MCF 10A (cell line): ENCODE results near the gene NIF3L1. TPM values are rescaled to one million over a fixed set of nuclear protein-coding genes. Genes with fewer than 3 reads are reported as not detected.

ENCODE experiments used
- BruUV-seq: library from RNA; stranded (reverse); fragments of 400-500 nt; replicated peaks from 2 replicates; lab custom pipeline; 2021; lab: Mats Ljungman, UMichigan
- CTCF ChIA-PET: fragments of 300-600 bp; sonication (Branson Sonifier 250); formaldehyde crosslinking; extraction: SDS; loops from one replicate; lab custom pipeline; 2021; ENCODE audit warnings: antibody characterized with exemption, inconsistent platforms; lab: Yijun Ruan, JAX
- POLR2A ChIA-PET: fragments of 300-600, 350-650 bp; sonication (Branson Sonifier 250); formaldehyde crosslinking; extraction: SDS; loops from one replicate; lab custom pipeline; 2020; ENCODE audit warnings: antibody characterized with exemption, inconsistent platforms; lab: Yijun Ruan, JAX
- DNase-seq: peaks from one replicate; pipeline ENCODE4 v3.0.0-alpha.2; 2018; ENCODE audit not compliant: unreplicated experiment
- H3K27ac Mint-ChIP-seq: one replicate; pipeline ENCODE4 v1.8.0; 2022; ENCODE audit warnings: mild to moderate bottlenecking, low read depth, mixed read lengths; ENCODE audit not compliant: unreplicated experiment
- H3K27me3 Mint-ChIP-seq: one replicate; pipeline ENCODE4 v1.8.0; 2022; ENCODE audit warnings: mixed read lengths; ENCODE audit not compliant: insufficient read depth, unreplicated experiment
- H3K36me3 Mint-ChIP-seq: one replicate; pipeline ENCODE4 v1.8.0; 2022; ENCODE audit warnings: mild to moderate bottlenecking, moderate library complexity, mixed read lengths; ENCODE audit not compliant: insufficient read depth, unreplicated experiment
- H3K4me1 Mint-ChIP-seq: one replicate; pipeline ENCODE4 v1.8.0; 2022; ENCODE audit warnings: mixed read lengths; ENCODE audit not compliant: insufficient read depth, unreplicated experiment
- H3K4me3 Mint-ChIP-seq: one replicate; pipeline ENCODE4 v1.8.0; 2022; ENCODE audit warnings: mild to moderate bottlenecking, moderate library complexity, mixed read lengths; ENCODE audit not compliant: unreplicated experiment
- H3K9me3 Mint-ChIP-seq: one replicate; pipeline ENCODE4 v1.8.0; 2022; ENCODE audit warnings: mixed read lengths; ENCODE audit not compliant: unreplicated experiment
- intact Hi-C: fragments of 100-400 bp; cut with micrococcal nuclease; formaldehyde crosslinking; loops from 2 replicates; pipeline ENCODE4 v1.14.1; 2022
- total RNA-seq: library from RNA; stranded (reverse); gene quantifications from 2 replicates; pipeline ENCODE4 v1.2.3, GENCODE V29; 2022
- TF ChIP-seq, protein P1 (sequence below): fragments of 200-600 bp; IDR thresholded peaks from one replicate; pipeline ENCODE4 v1.8.0; 2022; ENCODE audit warnings: antibody characterized with exemption, mild to moderate bottlenecking; ENCODE audit not compliant: unreplicated experiment

The NIF3L1 gene
- total RNA-seq, 1 experiment from 2014 or later = 19.3 TPM

DNA sequence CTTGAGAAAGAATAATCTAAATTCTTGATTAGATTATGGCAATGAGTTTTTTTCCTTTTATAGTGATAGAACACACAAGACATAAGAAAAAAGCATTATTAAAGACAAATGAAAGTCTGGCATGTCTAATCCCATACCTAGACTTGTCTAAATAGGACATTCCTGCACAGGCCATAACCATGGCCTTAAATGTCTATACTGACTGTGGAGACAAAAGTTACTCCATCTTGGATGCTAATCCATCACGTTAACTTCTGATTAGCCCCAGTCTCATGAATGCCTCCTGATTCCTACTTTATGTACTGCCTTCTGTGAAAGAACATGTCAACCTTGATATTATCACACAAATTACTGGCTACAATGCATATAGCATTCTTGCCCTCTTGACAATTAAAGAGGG, 50.7 kb downstream of the NIF3L1 start:
- H3K9me3 Mint-ChIP-seq = no peaks in the 10 kb centered on the region
- H3K36me3 Mint-ChIP-seq = peaks cover 89% of the 10 kb centered on the region
- H3K27ac Mint-ChIP-seq = no peak overlapping the region
- TF ChIP-seq, protein P1, sequence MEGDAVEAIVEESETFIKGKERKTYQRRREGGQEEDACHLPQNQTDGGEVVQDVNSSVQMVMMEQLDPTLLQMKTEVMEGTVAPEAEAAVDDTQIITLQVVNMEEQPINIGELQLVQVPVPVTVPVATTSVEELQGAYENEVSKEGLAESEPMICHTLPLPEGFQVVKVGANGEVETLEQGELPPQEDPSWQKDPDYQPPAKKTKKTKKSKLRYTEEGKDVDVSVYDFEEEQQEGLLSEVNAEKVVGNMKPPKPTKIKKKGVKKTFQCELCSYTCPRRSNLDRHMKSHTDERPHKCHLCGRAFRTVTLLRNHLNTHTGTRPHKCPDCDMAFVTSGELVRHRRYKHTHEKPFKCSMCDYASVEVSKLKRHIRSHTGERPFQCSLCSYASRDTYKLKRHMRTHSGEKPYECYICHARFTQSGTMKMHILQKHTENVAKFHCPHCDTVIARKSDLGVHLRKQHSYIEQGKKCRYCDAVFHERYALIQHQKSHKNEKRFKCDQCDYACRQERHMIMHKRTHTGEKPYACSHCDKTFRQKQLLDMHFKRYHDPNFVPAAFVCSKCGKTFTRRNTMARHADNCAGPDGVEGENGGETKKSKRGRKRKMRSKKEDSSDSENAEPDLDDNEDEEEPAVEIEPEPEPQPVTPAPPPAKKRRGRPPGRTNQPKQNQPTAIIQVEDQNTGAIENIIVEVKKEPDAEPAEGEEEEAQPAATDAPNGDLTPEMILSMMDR = no peak
- DNase-seq = no peak
- no peaks in the 10 kb centered on the region for H3K27me3 Mint-ChIP-seq
- ChIA-PET CTCF (interaction anchor here (1.7 kb wide), 1 partner anchor 129 kb away, joined by 8 read pairs; no protein-coding TSS in a partner anchor), POLR2A (interaction anchor here (1.0 kb wide), 1 partner anchor 18 kb away, joined by 4 read pairs; no protein-coding TSS in a partner anchor)
- intact Hi-C loops = no loop called here
- peaks cover 5% of the 10 kb centered on the region for H3K4me1 Mint-ChIP-seq
- no peak overlapping the region for H3K4me3 Mint-ChIP-seq
- no TSS peak for BruUV-seq

DNA sequence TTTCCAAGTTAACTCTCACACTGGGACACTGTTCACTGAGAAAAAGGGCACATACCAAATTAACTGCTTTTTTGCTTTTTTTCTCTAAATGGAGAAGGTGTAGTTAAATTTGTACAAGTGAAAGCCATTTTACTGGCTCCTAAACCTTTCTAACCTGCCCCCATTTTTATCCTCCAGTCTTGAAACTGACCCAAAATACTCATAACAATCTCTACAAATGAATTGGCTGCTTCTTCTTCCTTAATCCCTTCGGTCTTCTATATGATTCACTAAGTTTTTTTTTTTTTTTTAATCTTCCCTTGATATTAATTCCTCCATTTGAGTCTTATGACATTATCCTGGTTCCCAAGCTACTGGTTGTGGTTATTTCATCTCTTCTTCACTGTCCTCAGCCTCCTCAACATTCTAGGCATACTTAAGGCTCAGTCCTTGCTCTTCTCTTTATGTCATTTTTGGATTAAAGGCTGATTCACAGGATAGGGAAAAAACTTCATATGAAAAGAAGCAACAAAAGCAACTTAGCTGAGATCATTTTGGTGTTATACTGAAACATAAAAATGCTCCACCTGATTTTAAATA, 54.4 kb downstream of the NIF3L1 start:
- H3K9me3 Mint-ChIP-seq = no peaks in the 10 kb centered on the region
- ChIA-PET POLR2A (interaction anchor here (0.6 to 2.8 kb wide), 6 partner anchors 9 to 126 kb away, joined by 3 to 21 read pairs (median 4); partner anchors contain the start of genes NIF3L1, ORC2 and PPIL3), CTCF (interaction anchor here (1.1 to 2.9 kb wide), 2 partner anchors 10 to 125 kb away, joined by 3 to 17 read pairs; no protein-coding TSS in a partner anchor)
- H3K4me3 Mint-ChIP-seq = no peak overlapping the region
- no peaks in the 10 kb centered on the region for H3K27me3 Mint-ChIP-seq
- peaks cover 16% of the 10 kb centered on the region for H3K4me1 Mint-ChIP-seq
- BruUV-seq = no TSS peak
- intact Hi-C loops = no loop called here
- H3K27ac Mint-ChIP-seq = peak overlapping the region; percentile 87
- TF ChIP-seq, protein P1 = no peak
- DNase-seq = no peak
- peaks cover 78% of the 10 kb centered on the region for H3K36me3 Mint-ChIP-seq

DNA sequence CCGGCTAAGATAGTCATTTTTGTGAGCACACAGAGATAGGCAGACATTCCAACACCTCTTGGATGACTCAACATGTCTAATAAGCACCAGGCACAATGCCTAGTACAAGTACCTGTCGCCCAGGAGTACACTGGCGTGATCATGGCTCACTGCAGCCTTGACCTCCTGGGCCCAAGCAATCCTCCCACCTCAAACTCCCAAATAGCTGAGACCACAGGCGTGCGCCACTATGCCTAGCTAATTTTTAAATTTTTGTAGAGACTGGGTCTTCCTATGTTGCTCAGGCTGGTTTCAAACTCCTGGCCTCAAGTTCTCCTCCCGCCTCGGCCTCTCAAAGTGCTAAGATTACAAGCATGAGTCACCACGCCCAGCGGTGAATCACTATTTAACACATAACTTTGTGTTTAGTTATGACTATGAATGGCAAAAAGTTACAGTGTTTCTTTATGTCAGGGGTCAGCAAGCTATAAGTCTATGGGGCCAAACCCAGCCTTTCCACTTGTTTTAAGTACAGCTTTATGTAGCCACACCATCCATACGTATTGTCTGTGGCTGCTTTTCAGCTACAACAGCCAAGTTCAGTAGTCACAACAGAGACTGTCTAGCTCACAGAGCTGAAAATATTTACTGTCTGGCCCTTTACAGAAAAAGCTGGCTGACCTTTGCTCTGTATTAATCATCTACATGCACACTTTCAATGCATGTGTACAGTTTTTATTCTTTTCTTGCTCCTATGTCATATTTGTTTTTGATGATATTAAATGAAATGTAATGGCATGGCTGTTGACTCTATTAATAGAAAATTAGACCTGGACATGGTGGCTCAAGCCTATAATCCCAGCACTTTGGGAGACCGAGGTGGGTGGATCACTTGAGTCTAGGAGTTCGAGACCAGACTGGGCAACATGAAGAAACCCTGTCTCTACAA, 55.6 kb downstream of the NIF3L1 start:
- ChIA-PET CTCF (interaction anchor here (0.6 to 2.9 kb wide), 6 partner anchors 9 to 232 kb away, joined by 3 to 17 read pairs (median 3); no protein-coding TSS in a partner anchor), POLR2A (interaction anchor here (0.6 to 2.8 kb wide), 11 partner anchors 9 to 172 kb away, joined by 3 to 21 read pairs (median 4); partner anchors contain the start of genes NIF3L1, ORC2 and PPIL3)
- TF ChIP-seq, protein P1 = no peak
- Mint-ChIP-seq H3K36me3 (peaks cover 80% of the 10 kb centered on the region), H3K27ac (peak overlapping the region; percentile 87), H3K4me3 (no peak overlapping the region), H3K27me3 (no peaks in the 10 kb centered on the region), H3K9me3 (no peaks in the 10 kb centered on the region), H3K4me1 (peaks cover 16% of the 10 kb centered on the region)
- peak; percentile 90 for DNase-seq
- intact Hi-C loops = no loop called here
- BruUV-seq = no TSS peak
